ENCODE data around the gene PCF11.

GRCh38 chr11:83132191-83132590, 24.7 kb upstream of the PCF11 start:
- TF ChIP-seq FOXM1 (IDR thresholded peaks at IDR 0.05; ENCODE audit: borderline replicate concordance, low read depth) (no peak), EP300 (IDR thresholded peaks at IDR 0.05; ENCODE audit: borderline replicate concordance) (no peak), TEAD4 (IDR thresholded peaks at IDR 0.05) (no peak), MAX (IDR thresholded peaks at IDR 0.05) (no peak), YY1 (IDR thresholded peaks at IDR 0.05; ENCODE audit: low read depth) (no peak), ZBTB7A (IDR thresholded peaks at IDR 0.05; ENCODE audit: low read depth) (no peak), TCF12 (IDR thresholded peaks at IDR 0.05; ENCODE audit: low read depth) (no peak), CEBPB (IDR thresholded peaks at IDR 0.05) (no peak), EGR1 (IDR thresholded peaks at IDR 0.05) (no peak), REST (IDR thresholded peaks at IDR 0.05; ENCODE audit: low read depth) (no peak), RAD21 (IDR thresholded peaks at IDR 0.05; ENCODE audit: low read depth) (no peak), NFIC (IDR thresholded peaks at IDR 0.05) (no peak)
- TF ChIP-seq, protein P1, sequence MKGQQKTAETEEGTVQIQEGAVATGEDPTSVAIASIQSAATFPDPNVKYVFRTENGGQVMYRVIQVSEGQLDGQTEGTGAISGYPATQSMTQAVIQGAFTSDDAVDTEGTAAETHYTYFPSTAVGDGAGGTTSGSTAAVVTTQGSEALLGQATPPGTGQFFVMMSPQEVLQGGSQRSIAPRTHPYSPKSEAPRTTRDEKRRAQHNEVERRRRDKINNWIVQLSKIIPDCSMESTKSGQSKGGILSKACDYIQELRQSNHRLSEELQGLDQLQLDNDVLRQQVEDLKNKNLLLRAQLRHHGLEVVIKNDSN (IDR thresholded peaks at IDR 0.05): no peak
